Testis (tissue), 2 donors: ENCODE data around the gene PTPMT1.

ENCODE experiments used
- POLR2A ChIP-seq: fragments of 450-650 bp; IDR thresholded peaks from one replicate; pipeline ENCODE4 v1.6.1; 2017; ENCODE audit warnings: antibody characterized with exemption, mild to moderate bottlenecking, moderate library complexity
- TF ChIP-seq, protein P1 (sequence below), 3 experiments: fragments of 450-650 bp in 2 of 3; fragments of 200-600 bp in 1 of 3; sonication (generic) in 1 of 3; IDR thresholded peaks; one replicate each; pipeline ENCODE4 v1.5.1; 2016 to 2019; ENCODE audit warnings: antibody characterized with exemption in 3 of 3, mild to moderate bottlenecking in 2 of 3, moderate library complexity in 1 of 3

DNA sequence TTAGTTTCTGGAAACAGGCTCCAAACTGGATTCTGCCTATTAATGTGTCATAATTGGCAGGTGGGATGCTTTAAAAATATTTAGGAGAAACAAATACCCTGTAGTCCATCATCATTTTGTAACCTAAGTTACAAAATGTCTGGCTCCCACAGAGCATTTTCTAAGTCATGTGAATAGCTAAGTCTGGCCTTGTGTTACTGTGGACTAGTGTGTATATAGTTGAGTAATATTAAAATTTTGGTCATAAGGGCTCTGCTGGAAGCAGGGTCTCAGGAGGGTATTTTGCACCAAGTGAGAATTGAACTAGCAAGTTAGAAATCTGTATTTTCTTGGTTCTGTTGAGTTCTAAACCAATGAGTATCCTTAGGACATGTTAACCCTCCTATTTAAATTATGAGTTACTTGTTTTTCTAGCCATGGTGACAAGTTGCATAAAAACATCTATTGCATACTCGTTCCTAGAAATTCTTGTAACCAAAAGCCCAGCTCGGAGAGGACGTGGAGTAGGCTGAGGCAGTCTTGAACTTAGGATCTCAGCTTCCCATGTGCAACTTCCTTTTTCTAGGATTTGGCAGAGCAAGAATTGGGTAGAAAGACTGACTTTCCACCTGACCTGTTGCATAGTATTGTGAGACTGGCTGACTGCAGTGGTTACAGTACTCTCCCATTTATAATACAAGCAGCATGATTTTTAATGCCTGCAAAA, 5.4 kb downstream of the PTPMT1 start:
- TF ChIP-seq, protein P1, sequence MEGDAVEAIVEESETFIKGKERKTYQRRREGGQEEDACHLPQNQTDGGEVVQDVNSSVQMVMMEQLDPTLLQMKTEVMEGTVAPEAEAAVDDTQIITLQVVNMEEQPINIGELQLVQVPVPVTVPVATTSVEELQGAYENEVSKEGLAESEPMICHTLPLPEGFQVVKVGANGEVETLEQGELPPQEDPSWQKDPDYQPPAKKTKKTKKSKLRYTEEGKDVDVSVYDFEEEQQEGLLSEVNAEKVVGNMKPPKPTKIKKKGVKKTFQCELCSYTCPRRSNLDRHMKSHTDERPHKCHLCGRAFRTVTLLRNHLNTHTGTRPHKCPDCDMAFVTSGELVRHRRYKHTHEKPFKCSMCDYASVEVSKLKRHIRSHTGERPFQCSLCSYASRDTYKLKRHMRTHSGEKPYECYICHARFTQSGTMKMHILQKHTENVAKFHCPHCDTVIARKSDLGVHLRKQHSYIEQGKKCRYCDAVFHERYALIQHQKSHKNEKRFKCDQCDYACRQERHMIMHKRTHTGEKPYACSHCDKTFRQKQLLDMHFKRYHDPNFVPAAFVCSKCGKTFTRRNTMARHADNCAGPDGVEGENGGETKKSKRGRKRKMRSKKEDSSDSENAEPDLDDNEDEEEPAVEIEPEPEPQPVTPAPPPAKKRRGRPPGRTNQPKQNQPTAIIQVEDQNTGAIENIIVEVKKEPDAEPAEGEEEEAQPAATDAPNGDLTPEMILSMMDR (IDR thresholded peaks at IDR 0.05), result no peak
- TF ChIP-seq POLR2A, result no peak
